GM12878 (cell line): ENCODE results near the gene ZNF513. TPM values are rescaled to one million over a fixed set of nuclear protein-coding genes. Genes with fewer than 3 reads are reported as not detected.
"Not testable (repeated sequence)": the region's sequence is repeated elsewhere in the genome, so short reads cannot be mapped to it uniquely, and the experiment has no call there.

Experiments used
- ATAC-seq: fragments of 200-7000 bp; cut with Tn5 transposase; 3 replicates; pipeline ENCODE4 v1.9.1; 2020; ENCODE audit warnings: mild to moderate bottlenecking, moderate library complexity
- BruUV-seq: library from RNA; stranded (reverse); fragments of 400-500 nt; replicated peaks from 2 replicates; lab custom pipeline; 2021; lab: Mats Ljungman, UMichigan
- CTCF ChIA-PET: fragments of 300-600 bp; sonication (Branson Sonifier 250); formaldehyde crosslinking; extraction: SDS; loops from one replicate; lab custom pipeline; 2021; ENCODE audit warnings: inconsistent platforms; lab: Yijun Ruan, JAX
- POLR2A ChIA-PET: fragments of 350-600 bp; formaldehyde crosslinking; extraction: SDS; loops from one replicate; lab custom pipeline; 2021; ENCODE audit warnings: inconsistent platforms; lab: Charles Lee
- RAD21 ChIA-PET: fragments of 300-600 bp; sonication (Branson Sonifier 250); formaldehyde crosslinking; loops from one replicate; lab custom pipeline; 2023; ENCODE audit warnings: antibody characterized with exemption; ENCODE audit not compliant: unreplicated experiment; lab: Charles Lee
- SMC1A ChIA-PET: fragments of 300-600 bp; sonication (Branson Sonifier 250); formaldehyde crosslinking; loops from one replicate; lab custom pipeline; 2023; ENCODE audit not compliant: unreplicated experiment, uncharacterized antibody; lab: Charles Lee
- DNase-seq: peaks from one replicate; pipeline ENCODE4 v3.0.0-alpha.2; 2011; ENCODE audit warnings: low read depth, low spot score
- FAIRE-seq: peaks from 3 replicates; lab custom pipeline; 2011; peaks lifted over from hg19 to GRCh38; lab: Jason Lieb, UNC
- H2AFZ ChIP-seq: 2 replicates; pipeline ENCODE4 v1.6.0; 2011; ENCODE audit warnings: low read depth, low read length, control low read depth; ENCODE audit not compliant: control insufficient read depth
- H3K27ac ChIP-seq: 2 replicates; pipeline ENCODE4 v1.5.1; 2011; ENCODE audit warnings: control low read depth; ENCODE audit not compliant: control insufficient read depth, insufficient read depth
- H3K27me3 ChIP-seq, 2 experiments: replicated peaks in 1 of 2; 2 replicates each; pipeline versions ENCODE4 v1.6.0 to v1.6.1; 2011; ENCODE audit warnings: low read length in 1 of 2; ENCODE audit not compliant: control insufficient read depth in 2 of 2, insufficient read depth in 2 of 2
- H3K36me3 ChIP-seq, 2 experiments: 2 replicates each; pipeline ENCODE4 v1.5.1; 2011; ENCODE audit warnings: low read length in 1 of 2; ENCODE audit not compliant: control insufficient read depth in 2 of 2, insufficient read depth in 2 of 2
- H3K4me1 ChIP-seq: 2 replicates; pipeline ENCODE4 v1.6.1; 2011; ENCODE audit warnings: mild to moderate bottlenecking, low read length, moderate library complexity, mixed read lengths; ENCODE audit not compliant: control insufficient read depth, insufficient read depth
- H3K4me2 ChIP-seq: 2 replicates; pipeline ENCODE4 v1.6.0; 2011; ENCODE audit warnings: control low read depth; ENCODE audit not compliant: control insufficient read depth, insufficient read depth
- H3K4me3 ChIP-seq: fragments of 200-600 bp; sonication (generic); 2 replicates; pipeline ENCODE4 v1.5.1; 2016
- H3K79me2 ChIP-seq: 2 replicates; pipeline ENCODE4 v1.6.0; 2011; ENCODE audit warnings: low read length; ENCODE audit not compliant: control insufficient read depth, insufficient read depth
- H3K9ac ChIP-seq: 2 replicates; pipeline ENCODE4 v1.8.0; 2011; ENCODE audit warnings: low read length, control low read depth, mixed read lengths; ENCODE audit not compliant: control insufficient read depth, insufficient read depth
- H3K9me3 ChIP-seq: replicated peaks from 3 replicates; pipeline ENCODE4 v1.5.1; 2011; ENCODE audit warnings: mild to moderate bottlenecking, low read length; ENCODE audit not compliant: control insufficient read depth, insufficient read depth
- H4K20me1 ChIP-seq: 2 replicates; pipeline ENCODE4 v1.6.0; 2011; ENCODE audit not compliant: control insufficient read depth, insufficient read depth
- CHD1 ChIP-seq: IDR thresholded peaks from 2 replicates; pipeline ENCODE4 v1.6.1; 2012; ENCODE audit warnings: low read depth, low read length, improper control_type of control experiment
- GABPA ChIP-seq: IDR thresholded peaks from 2 replicates; pipeline ENCODE4 v1.6.1; 2014; ENCODE audit warnings: antibody characterized with exemption, low read depth, mild to moderate bottlenecking, inconsistent platforms
- PAX8 ChIP-seq: fragments of 450-650 bp; IDR thresholded peaks from 2 replicates; pipeline ENCODE4 v1.6.1; 2017; ENCODE audit warnings: mild to moderate bottlenecking, moderate library complexity
- ZBTB40 ChIP-seq: fragments of 450-650 bp; IDR thresholded peaks from 2 replicates; pipeline ENCODE4 v1.6.1; 2016; ENCODE audit warnings: mild to moderate bottlenecking, moderate library complexity, borderline replicate concordance
- WGBS: methylation state at CpG from one replicate; pipeline ENCODE4 v1.1.6; 2016; ENCODE audit warnings: low lambda C conversion rate; ENCODE audit not compliant: insufficient replicate concordance, insufficient coverage; ENCODE audit errors: missing lambda C conversion rate; 5-methylcytosine and 5-hydroxymethylcytosine counted together
- in situ Hi-C: fragments of 300-500 bp; cut with MboI; formaldehyde crosslinking; loops from 9 replicates; pipeline ENCODE4 v1.14.3; 2018; ENCODE audit warnings: mixed read lengths
- intact Hi-C: fragments of 100-400 bp; cut with micrococcal nuclease; formaldehyde crosslinking; loops from one replicate; pipeline ENCODE4 v1.14.2; 2022; ENCODE audit not compliant: unreplicated experiment
- polyA plus RNA-seq, 11 experiments: library from polyadenylated mRNA; depleted of rRNA in 4 of 11; unstranded in 6 of 11; stranded (reverse) in 5 of 11; fragments of >200 nt; fragmentation: Nextera tagmentation in 4 of 11; fragmentation: Illumina TruSeq in 1 of 11; extraction: Ambion mirVana in 4 of 11; extraction: Trizol in 1 of 11; gene quantifications; 1 replicate in 1 of 11; 2 replicates in 10 of 11; pipeline versions ENCODE4 v1.2.1 to v1.2.3, GENCODE V29; 2011 to 2016; ENCODE audit warnings: inconsistent platforms in 2 of 11, missing spikeins in 2 of 11, low read depth in 1 of 11
- total RNA-seq, 4 experiments: library from RNA; depleted of rRNA in 3 of 4; stranded (reverse); fragments of >200 nt in 3 of 4; fragmentation: Illumina TruSeq in 1 of 4; extraction: Trizol in 1 of 4; gene quantifications; 2 replicates each; pipeline versions ENCODE4 v1.2.1 to v1.2.3, GENCODE V29; 2013 to 2021
- TF ChIP-seq, protein P1 (sequence below): IDR thresholded peaks from 2 replicates; pipeline ENCODE4 v1.6.1; 2012; ENCODE audit warnings: low read length, inconsistent platforms

Gene ZNF513
- total and polyA plus RNA-seq, 10 of the 15 experiments (the other 5 are each of a cell fraction or from before 2014, with no cell fraction given) = 0.06 to 16.4 (median 5.6) TPM

DNA sequence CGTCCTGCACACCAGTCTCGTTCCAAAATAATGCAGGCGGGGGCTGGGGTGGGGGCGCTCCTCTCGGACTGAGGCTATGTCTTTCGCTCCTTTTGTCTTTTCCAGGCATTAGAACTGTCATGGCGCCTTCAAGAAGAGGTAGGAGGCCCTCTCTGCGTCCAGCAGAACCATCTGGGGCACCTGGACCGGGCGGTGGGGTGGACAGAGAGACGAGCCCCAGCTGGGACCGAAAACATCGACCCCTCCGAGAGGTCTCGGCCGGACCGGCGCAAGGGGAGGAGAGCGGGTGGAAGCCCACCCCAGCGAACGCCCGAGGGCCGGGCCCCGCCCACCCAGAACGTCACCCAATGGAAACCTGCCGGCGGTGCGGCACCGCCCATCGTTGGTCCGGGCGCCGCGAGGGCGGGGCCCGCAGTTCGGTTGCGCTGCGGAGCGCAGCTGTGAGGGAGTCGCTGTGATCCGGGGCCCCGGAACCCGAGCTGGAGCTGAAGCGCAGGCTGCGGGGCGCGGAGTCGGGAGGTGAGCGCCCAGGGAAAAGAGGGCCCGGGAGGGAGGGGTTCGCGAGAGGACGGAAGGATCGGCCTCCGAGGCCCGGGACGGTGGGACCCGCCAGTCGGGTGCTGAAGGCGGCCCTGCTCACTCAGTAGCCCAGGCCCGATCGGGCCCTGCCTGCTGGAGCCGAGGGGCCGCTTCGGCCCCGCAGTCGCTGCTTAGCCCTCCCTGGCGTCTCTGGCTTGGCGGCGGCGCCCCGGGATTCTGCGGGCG, 47.9 kb upstream of the ZNF513 start, which contains the start of gene NRBP1 (continued):
- TF ChIP-seq, protein P1, sequence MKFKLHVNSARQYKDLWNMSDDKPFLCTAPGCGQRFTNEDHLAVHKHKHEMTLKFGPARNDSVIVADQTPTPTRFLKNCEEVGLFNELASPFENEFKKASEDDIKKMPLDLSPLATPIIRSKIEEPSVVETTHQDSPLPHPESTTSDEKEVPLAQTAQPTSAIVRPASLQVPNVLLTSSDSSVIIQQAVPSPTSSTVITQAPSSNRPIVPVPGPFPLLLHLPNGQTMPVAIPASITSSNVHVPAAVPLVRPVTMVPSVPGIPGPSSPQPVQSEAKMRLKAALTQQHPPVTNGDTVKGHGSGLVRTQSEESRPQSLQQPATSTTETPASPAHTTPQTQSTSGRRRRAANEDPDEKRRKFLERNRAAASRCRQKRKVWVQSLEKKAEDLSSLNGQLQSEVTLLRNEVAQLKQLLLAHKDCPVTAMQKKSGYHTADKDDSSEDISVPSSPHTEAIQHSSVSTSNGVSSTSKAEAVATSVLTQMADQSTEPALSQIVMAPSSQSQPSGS = no peak
- peak; percentile 39; the same call in 1 of the 2 replicates for TF ChIP-seq ZBTB40

GRCh38 chr2:27427863-27428212, 47.3 kb upstream of the ZNF513 start:
- ChIA-PET POLR2A (interaction anchor here (0.6 to 5.8 kb wide), 9 partner anchors 14 to 254 kb away, joined by 3 to 71 read pairs (median 4); partner anchors contain the start of genes EIF2B4, GTF3C2, PPM1G and SNX17), RAD21 (interaction anchor here (1.5 to 3.3 kb wide), 3 partner anchors 18 to 256 kb away, joined by 4 to 29 read pairs (median 9); partner anchors contain the start of gene PPM1G), CTCF (interaction anchor here (1.1 to 5.8 kb wide), 6 partner anchors 18 to 256 kb away, joined by 3 to 52 read pairs (median 4); partner anchors contain the start of genes PPM1G and SNX17), SMC1A (interaction anchor here (1.0 to 3.7 kb wide), 4 partner anchors 18 to 55 kb away, joined by 3 to 14 read pairs (median 6); partner anchors contain the start of gene PPM1G)
- Histone ChIP-seq H3K4me1 (no peaks in the 10 kb centered on the region), H3K79me2 (peaks cover 36% of the 10 kb centered on the region), H3K36me3 (no peaks in the 10 kb centered on the region), H2AFZ (peak overlapping the region; percentile 93), H3K4me2 (peak overlapping the region; percentile 66), H4K20me1 (no peaks in the 10 kb centered on the region), H3K27ac (peak overlapping the region; percentile 85), H3K9ac (peak overlapping the region; percentile 91), H3K4me3 (peak overlapping the region; percentile 97), H3K27me3 (no peaks in the 10 kb centered on the region), H3K9me3 (no peaks in the 10 kb centered on the region)
- in situ Hi-C loops = no loop called here
- peak; percentile 52 for FAIRE-seq
- DNase-seq = no peak
- BruUV-seq = TSS peak; percentile 94
- TF ChIP-seq GABPA (0 out of 2 replicates have a peak, but pooled peaks have one; percentile 5), PAX8 (0 out of 2 replicates have a peak, but pooled peaks have one; percentile 41), CHD1 (no peak)
- WGBS = 18% methylated on average over 7 of the region's 7 CpGs
- intact Hi-C loops = loop anchor here (2.0 kb wide), 1 partner anchor 19 kb away; the partner anchor contains the start of gene PPM1G
- no peak for ATAC-seq

DNA sequence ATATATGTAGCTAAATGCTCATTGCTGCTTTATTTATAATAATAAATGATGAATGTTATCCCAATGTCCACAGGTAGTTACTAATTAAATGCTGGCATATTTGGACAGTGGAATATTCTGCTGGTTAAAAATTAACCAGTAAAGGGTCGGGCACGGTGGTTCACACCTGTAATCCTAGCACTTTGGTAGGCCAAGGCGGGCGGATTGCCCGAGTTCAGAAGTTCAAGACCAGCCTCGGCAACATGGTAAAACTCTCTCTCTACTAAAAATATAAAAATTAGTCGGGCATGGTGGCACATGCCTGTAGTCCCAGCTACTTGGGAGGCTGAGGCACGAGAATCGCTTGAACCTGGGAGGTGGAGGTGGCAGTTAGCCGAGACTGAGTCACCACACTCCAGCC, 44.5 kb upstream of the ZNF513 start:
- H3K4me2 ChIP-seq, BruUV-seq, H3K36me3 ChIP-seq, H3K9me3 ChIP-seq, H3K27me3 ChIP-seq, ATAC-seq, intact Hi-C loops, in situ Hi-C loops, H3K9ac ChIP-seq, H4K20me1 ChIP-seq, H3K4me3 ChIP-seq, FAIRE-seq, SMC1A ChIA-PET, H3K27ac ChIP-seq, H3K4me1 ChIP-seq, RAD21 ChIA-PET, H2AFZ ChIP-seq, DNase-seq: not testable (repeated sequence)
- ChIA-PET CTCF (interaction anchor here (0.8 kb wide), 1 partner anchor 9 kb away, joined by 3 read pairs; no protein-coding TSS in a partner anchor), POLR2A (interaction anchor here (2.0 kb wide), 1 partner anchor 15 kb away, joined by 7 read pairs; the partner anchor contains the start of gene PPM1G)
- 85% methylated on average over 10 of the region's 10 CpGs for WGBS
- H3K79me2 ChIP-seq = peaks cover 14% of the 10 kb centered on the region
